Measurements from ENCODE around the gene EYS.

Gene EYS

DNA sequence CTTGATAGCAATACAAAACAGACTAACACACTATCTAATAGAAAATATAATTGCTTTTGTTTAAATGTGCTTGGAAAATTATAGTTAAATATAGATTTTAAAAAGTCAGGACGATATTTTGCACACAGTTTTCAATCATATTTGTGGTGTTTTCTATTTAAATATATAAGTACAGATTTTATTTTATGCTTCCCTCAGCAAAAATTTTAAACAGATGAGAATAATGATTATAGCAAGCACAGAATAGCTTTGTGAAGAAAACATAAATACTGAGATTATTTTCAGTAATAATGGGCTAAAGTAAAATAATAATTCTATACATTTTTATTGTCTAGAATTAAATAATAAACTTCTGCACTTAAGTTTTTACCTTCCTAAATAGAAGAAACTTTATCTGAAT, 1262.0 kb downstream of the EYS start:
- TF ChIP-seq, protein P1, sequence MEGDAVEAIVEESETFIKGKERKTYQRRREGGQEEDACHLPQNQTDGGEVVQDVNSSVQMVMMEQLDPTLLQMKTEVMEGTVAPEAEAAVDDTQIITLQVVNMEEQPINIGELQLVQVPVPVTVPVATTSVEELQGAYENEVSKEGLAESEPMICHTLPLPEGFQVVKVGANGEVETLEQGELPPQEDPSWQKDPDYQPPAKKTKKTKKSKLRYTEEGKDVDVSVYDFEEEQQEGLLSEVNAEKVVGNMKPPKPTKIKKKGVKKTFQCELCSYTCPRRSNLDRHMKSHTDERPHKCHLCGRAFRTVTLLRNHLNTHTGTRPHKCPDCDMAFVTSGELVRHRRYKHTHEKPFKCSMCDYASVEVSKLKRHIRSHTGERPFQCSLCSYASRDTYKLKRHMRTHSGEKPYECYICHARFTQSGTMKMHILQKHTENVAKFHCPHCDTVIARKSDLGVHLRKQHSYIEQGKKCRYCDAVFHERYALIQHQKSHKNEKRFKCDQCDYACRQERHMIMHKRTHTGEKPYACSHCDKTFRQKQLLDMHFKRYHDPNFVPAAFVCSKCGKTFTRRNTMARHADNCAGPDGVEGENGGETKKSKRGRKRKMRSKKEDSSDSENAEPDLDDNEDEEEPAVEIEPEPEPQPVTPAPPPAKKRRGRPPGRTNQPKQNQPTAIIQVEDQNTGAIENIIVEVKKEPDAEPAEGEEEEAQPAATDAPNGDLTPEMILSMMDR (conservative IDR thresholded peaks at IDR 0.05; ENCODE audit: control insufficient read depth, insufficient read depth, low read depth, low read length): no peak
- DNase-seq (ENCODE audit: low read depth): no peak
- no peak overlapping the region for H3K4me3 ChIP-seq (ENCODE audit: control insufficient read depth, low read depth, low read length)

- DNase-seq (ENCODE audit: low read depth): peak; percentile 7
- H3K4me3 ChIP-seq (ENCODE audit: control insufficient read depth, low read depth, low read length): no peak overlapping the region
- TF ChIP-seq, protein P1 (conservative IDR thresholded peaks at IDR 0.05; ENCODE audit: control insufficient read depth, insufficient read depth, low read depth, low read length): no peak
Measured at GRCh38 chr6:64439274-64439673, 1267.8 kb downstream of the EYS start.

DNA sequence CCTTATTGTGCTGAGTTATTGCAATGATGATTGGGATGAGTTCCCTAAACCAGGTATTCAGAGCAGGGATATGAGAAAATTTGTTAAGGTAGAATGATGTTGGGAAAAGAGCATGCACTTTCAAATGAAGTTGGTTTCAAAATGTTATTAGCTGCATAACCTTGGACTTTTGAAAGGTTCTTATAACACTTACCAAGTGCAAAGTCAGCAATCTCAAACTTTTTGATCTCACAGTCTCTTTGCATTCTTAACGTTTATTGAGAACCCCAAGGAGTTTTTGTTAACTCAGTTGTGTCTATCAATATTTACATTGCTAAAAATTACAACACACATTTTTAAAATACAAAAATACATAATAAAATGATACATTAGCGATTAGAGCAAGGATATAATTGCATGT, 1269.0 kb downstream of the EYS start:
- TF ChIP-seq, protein P1 (conservative IDR thresholded peaks at IDR 0.05; ENCODE audit: control insufficient read depth, insufficient read depth, low read depth, low read length): no peak
- no peak overlapping the region for H3K4me3 ChIP-seq (ENCODE audit: control insufficient read depth, low read depth, low read length)
- DNase-seq (ENCODE audit: low read depth): no peak

- no peak overlapping the region for H3K4me3 ChIP-seq (ENCODE audit: control insufficient read depth, low read depth, low read length)
- no peak for DNase-seq (ENCODE audit: low read depth)
- TF ChIP-seq, protein P1 (conservative IDR thresholded peaks at IDR 0.05; ENCODE audit: control insufficient read depth, insufficient read depth, low read depth, low read length): no peak
Measured at GRCh38 chr6:64429926-64430325, 1277.1 kb downstream of the EYS start.

DNA sequence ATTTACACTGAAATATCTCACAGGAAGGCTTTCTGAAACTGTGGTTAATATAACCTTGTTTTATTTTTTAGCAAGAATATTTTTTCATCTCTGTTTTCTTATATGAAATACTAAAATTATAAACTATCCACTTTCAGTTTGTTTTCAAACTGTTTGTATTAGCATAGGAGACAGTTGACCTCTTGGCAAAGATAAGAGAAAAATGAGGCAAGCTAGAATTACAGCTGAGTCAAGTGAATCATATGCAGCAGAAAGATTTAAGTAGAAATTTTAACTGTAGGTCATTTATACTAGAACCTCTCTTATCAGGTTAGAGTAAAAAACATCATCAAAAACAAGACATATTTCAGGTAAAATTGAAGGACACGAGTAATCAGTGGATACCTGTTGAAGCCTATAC, 1278.8 kb downstream of the EYS start:
- no peak for DNase-seq (ENCODE audit: low read depth)
- no peak overlapping the region for H3K4me3 ChIP-seq (ENCODE audit: control insufficient read depth, low read depth, low read length)
- TF ChIP-seq, protein P1 (conservative IDR thresholded peaks at IDR 0.05; ENCODE audit: control insufficient read depth, insufficient read depth, low read depth, low read length): no peak

DNA sequence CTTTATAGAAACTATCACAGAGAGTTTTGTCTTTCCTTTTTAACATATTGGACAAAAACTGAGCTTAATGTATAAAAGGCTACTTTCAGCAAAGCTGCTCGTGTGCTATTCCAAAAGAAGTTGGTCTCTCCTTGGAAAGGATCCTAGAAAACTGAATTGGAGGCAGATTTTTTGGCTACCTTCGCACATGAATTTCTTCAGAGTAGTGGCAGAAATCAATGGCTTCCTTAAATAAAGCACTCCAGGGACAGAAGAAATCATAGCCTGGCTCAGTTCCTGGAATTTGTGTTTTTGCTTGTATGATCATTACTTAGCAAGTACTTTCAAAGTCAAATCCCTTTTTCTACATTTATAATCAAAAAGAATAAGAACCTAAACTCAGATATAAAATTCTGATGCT, 1291.1 kb downstream of the EYS start:
- peak; percentile 56 for DNase-seq (ENCODE audit: low read depth)
- H3K4me3 ChIP-seq (ENCODE audit: control insufficient read depth, low read depth, low read length): no peak overlapping the region
- TF ChIP-seq, protein P1 (conservative IDR thresholded peaks at IDR 0.05; ENCODE audit: control insufficient read depth, insufficient read depth, low read depth, low read length): no peak

GRCh38 chr6:64411226-64411625, 1295.8 kb downstream of the EYS start:
- peak; percentile 51 for DNase-seq (ENCODE audit: low read depth)

More at GRCh38 chr6:64411226-64411625, 1295.8 kb downstream of the EYS start:
- no peak overlapping the region for H3K4me3 ChIP-seq (ENCODE audit: control insufficient read depth, low read depth, low read length)
- TF ChIP-seq, protein P1 (conservative IDR thresholded peaks at IDR 0.05; ENCODE audit: control insufficient read depth, insufficient read depth, low read depth, low read length): no peak

All from fibroblast of mammary gland (primary cell).